Peyer's patch (tissue), 4 donors: ENCODE data around the gene COL27A1. TPM values are rescaled to one million over a fixed set of nuclear protein-coding genes. Genes with fewer than 3 reads are reported as not detected.
A peak's percentile ranks its signal among the peaks of the same experiment; 100 is the strongest.

Experiments used
- DNase-seq, 3 donors: peaks; one replicate each; pipeline ENCODE4 v3.0.0-alpha.2; 2017 to 2019
- H3K27ac ChIP-seq, 4 donors: fragments of 200-600 bp; sonication (generic); one replicate each; pipeline ENCODE4 v1.5.1; 2016 to 2019
- H3K27me3 ChIP-seq, 2 donors: fragments of 200-600 bp; sonication (generic); one replicate each; pipeline ENCODE4 v1.5.1; 2019
- H3K36me3 ChIP-seq, 3 donors: fragments of 200-600 bp; sonication (generic); one replicate each; pipeline ENCODE4 v1.5.1; 2016 to 2019
- H3K4me1 ChIP-seq, 4 donors: fragments of 200-600 bp; sonication (generic); one replicate each; pipeline ENCODE4 v1.5.1; 2016 to 2019
- H3K4me3 ChIP-seq, 4 donors: fragments of 200-600 bp; sonication (generic); 1 replicate in 3 of 4; 2 replicates in 1 of 4; pipeline ENCODE4 v1.5.1; 2016 to 2019; ENCODE audit warnings: mild to moderate bottlenecking in 1 of 4
- H3K9me3 ChIP-seq, 4 donors: fragments of 200-600 bp; sonication (generic); one replicate each; pipeline ENCODE4 v1.5.1; 2016 to 2019; ENCODE audit warnings: mild to moderate bottlenecking in 1 of 4
- CTCF ChIP-seq, 6 experiments: fragments of 450-650 bp in 4 of 6; fragments of 200-600 bp in 2 of 6; sonication (generic) in 1 of 6; IDR thresholded peaks; one replicate each; pipeline ENCODE4 v1.5.1; 2017 to 2019; ENCODE audit warnings: antibody characterized with exemption in 6 of 6, mild to moderate bottlenecking in 3 of 6, moderate library complexity in 1 of 6
- POLR2A ChIP-seq, 2 donors: fragments of 450-650 bp; IDR thresholded peaks; one replicate each; pipeline ENCODE4 v1.5.1; 2017; ENCODE audit warnings: antibody characterized with exemption in 2 of 2, mild to moderate bottlenecking in 2 of 2, moderate library complexity in 2 of 2
- total RNA-seq, 4 donors: library from RNA; depleted of rRNA; stranded (reverse); fragments of >200 nt; gene quantifications; one replicate each; pipeline ENCODE4 v1.1.0, GENCODE V29; 2016

The COL27A1 gene
- total RNA-seq, 4 donors from 2014 or later = 5.8 to 23.1 (median 7.2) TPM

DNA sequence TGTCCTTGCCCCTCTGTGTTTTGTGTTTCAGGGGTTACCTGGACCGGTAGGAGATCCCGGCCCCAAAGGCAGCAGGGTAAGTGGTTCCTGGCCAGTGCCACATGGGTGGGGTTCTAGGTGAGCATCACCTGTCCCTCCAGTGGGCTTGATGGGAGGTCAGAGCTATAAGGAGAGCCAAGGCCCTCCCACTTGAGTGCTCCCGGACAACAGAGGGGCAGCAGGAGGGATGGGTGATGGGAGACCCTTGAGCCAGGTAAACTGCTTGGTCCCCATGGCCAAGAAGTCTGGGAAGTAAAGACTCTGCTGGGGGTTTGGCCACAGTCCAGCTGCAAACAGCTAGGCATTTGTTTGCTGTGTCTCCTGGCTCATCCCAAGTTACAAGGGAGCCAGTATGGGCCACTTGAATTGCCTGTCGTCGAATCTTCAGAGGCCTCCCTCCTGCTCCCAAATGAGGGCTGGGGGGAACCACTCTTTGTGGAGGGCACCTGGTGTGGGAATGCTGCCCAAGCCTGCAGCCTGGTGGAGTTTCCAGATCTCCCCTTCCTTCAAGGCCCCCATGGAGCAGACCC lies 51.0 kb downstream of the COL27A1 start:
- no peak for DNase-seq
- Histone ChIP-seq H3K27me3 (no peaks in the 10 kb centered on the region), H3K27ac (no peak overlapping the region), H3K36me3 (no peaks in the 10 kb centered on the region), H3K4me1 (peaks cover 0 to 9% (median 0%) of the 10 kb centered on the region in 4 donors), H3K9me3 (no peaks in the 10 kb centered on the region), H3K4me3 (no peak overlapping the region)
- TF ChIP-seq POLR2A (IDR thresholded peaks at IDR 0.05) (no peak), CTCF (IDR thresholded peaks at IDR 0.05) (no peak)

DNA sequence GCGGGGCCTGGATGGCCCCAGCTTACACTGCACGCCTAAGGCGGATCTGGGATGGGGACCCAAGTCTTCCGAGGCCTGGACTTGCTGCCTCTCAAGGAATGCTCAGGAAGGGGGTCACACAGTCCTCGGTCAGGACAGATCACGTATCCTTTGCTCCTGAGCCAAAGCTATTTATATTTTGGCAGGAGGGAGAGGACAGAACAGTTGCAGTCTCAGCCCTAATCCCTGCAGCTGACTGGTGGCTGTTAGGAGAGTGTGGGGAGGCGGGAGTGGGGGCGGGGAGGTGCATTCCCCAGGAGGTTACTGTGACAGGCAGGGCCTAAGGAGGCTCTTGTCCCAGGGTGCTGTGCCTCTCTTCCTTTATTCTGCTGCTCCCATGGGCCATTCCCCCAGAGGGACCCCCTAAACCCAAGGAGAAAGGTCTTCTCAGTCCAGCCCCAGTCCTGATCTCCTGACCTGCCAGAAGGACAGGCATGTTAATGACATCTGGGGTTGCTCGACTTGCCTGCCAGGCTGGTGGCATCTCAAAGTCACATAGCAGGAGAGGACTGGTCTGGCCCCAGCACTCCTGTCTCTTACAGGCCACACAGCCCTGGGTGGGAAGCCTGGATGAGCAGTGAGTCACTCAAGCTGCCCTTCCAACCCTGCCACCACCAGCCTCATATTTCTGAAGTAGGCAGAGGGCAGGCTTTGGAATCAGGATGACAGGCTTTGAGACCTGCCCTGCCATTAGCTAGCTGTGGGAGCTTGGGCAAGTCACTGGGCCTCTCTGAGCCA lies 51.9 kb downstream of the COL27A1 start:
- Histone ChIP-seq H3K36me3 (no peaks in the 10 kb centered on the region), H3K9me3 (no peaks in the 10 kb centered on the region), H3K4me1 (peaks cover 0 to 9% (median 0%) of the 10 kb centered on the region in 4 donors), H3K27me3 (no peaks in the 10 kb centered on the region), H3K27ac (peak overlapping the region in 1 of 4 donors; percentile 19), H3K4me3 (no peak overlapping the region)
- no peak for DNase-seq
- no peak for TF ChIP-seq POLR2A (IDR thresholded peaks at IDR 0.05)
- TF ChIP-seq CTCF (IDR thresholded peaks at IDR 0.05) = no peak

GRCh38 chr9:114207845-114208244 lies 52.5 kb downstream of the COL27A1 start:
- no peaks in the 10 kb centered on the region for H3K36me3 ChIP-seq
- no peaks in the 10 kb centered on the region for H3K9me3 ChIP-seq
- DNase-seq = no peak
- H3K27me3 ChIP-seq = no peaks in the 10 kb centered on the region
- TF ChIP-seq POLR2A (IDR thresholded peaks at IDR 0.05) = no peak
- no peak for TF ChIP-seq CTCF (IDR thresholded peaks at IDR 0.05)
- H3K4me1 ChIP-seq = peaks cover 0 to 9% (median 0%) of the 10 kb centered on the region in 4 donors
- no peak overlapping the region for H3K27ac ChIP-seq
- no peak overlapping the region for H3K4me3 ChIP-seq

DNA sequence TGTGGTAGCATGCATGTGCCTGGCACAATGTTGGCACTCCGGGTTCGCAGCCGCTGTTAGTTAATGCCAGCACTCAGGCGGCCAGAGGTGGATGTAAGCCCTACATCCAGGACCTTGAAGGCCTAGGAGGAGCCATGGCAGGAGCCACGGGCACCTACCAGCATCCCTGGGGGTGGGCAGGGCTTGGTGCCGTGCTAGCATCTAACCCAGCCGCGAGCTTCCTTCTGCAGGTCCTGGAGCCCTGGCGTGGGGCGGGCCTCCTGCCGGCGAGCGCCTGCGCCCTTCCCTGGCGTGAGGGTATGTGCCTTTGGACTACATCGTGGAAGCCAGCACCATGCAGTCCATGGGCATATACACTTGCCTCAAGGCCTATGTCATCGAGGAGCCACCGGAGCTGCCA lies 53.8 kb downstream of the COL27A1 start:
- no peak overlapping the region for H3K27ac ChIP-seq
- TF ChIP-seq POLR2A (IDR thresholded peaks at IDR 0.05) (no peak), CTCF (IDR thresholded peaks at IDR 0.05) (no peak)
- DNase-seq = no peak
- H3K4me3 ChIP-seq = no peak overlapping the region
- no peaks in the 10 kb centered on the region for H3K9me3 ChIP-seq
- H3K36me3 ChIP-seq = no peaks in the 10 kb centered on the region
- H3K27me3 ChIP-seq = no peaks in the 10 kb centered on the region
- H3K4me1 ChIP-seq = peaks cover 0 to 9% (median 0%) of the 10 kb centered on the region in 4 donors

- Histone ChIP-seq H3K9me3 (no peaks in the 10 kb centered on the region), H3K27ac (no peak overlapping the region), H3K27me3 (no peaks in the 10 kb centered on the region), H3K36me3 (no peaks in the 10 kb centered on the region), H3K4me1 (peaks cover 0 to 9% (median 0%) of the 10 kb centered on the region in 4 donors), H3K4me3 (no peak overlapping the region)
- DNase-seq = no peak
- TF ChIP-seq POLR2A (IDR thresholded peaks at IDR 0.05) (no peak), CTCF (IDR thresholded peaks at IDR 0.05) (no peak)
These were observed 54.8 kb downstream of the COL27A1 start for GRCh38 chr9:114210136-114210535.
